Measurements from ENCODE around the gene CROCC. TPM values are rescaled to one million over a fixed set of nuclear protein-coding genes. Genes with fewer than 3 reads are reported as not detected.
"Not testable (repeated sequence)": the region's sequence is repeated elsewhere in the genome, so short reads cannot be mapped to it uniquely, and the experiment has no call there.

Gene CROCC
- total RNA-seq, 1 donor from 2014 or later: 51.5 TPM

- peak overlapping the region; percentile 78 for H3K4me3 Mint-ChIP-seq (ENCODE audit: low read depth)
- peak; percentile 90 for DNase-seq (ENCODE audit: low spot score, unreplicated experiment)
- TF ChIP-seq CTCF (IDR thresholded peaks at IDR 0.05; ENCODE audit: unreplicated experiment): no peak
- peaks cover 4% of the 10 kb centered on the region for H3K4me1 Mint-ChIP-seq (ENCODE audit: low read depth)
- H3K36me3 Mint-ChIP-seq (ENCODE audit: insufficient read depth): no peaks in the 10 kb centered on the region
- no peaks in the 10 kb centered on the region for H3K27me3 Mint-ChIP-seq
- no peaks in the 10 kb centered on the region for H3K9me3 Mint-ChIP-seq (ENCODE audit: low read depth)
- H3K27ac Mint-ChIP-seq: peak overlapping the region; percentile 78
Observed at GRCh38 chr1:16913833-16914662, 7.7 kb upstream of the CROCC start.

DNA sequence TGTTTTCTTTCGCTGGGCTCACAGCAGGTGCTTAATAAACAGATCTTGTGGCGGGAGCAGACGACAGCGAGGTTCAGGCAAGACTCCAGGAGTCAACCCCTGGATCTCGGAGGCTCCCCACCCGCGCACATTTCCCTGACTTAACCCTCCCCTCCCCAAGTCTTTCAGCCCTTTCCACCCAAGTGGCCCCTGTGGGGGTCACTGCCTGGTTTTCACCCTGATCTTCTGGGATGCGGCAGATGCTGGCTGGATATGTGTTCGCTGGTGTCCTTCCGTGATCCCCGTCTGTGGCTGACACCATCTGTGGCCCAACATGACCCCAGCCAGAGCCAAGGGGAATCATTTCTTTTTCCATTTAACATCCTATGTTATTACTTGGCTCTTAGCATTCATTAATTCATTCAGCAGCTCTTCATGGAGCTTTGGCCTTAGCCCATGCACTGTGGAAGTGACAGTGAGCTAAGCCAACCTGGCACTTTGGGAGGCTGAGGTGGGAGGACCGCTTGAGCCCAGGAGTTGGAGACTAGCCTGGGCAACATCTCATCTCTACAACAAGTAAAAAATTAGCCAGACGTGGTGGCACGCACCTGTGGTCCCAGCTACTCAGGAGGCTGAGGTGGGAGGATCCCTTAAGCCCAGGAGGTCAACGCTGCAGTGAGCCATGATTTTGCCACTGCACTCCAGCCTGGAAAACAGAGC is 6.7 kb upstream of the CROCC start:
- Mint-ChIP-seq H3K4me3 (ENCODE audit: low read depth) (peak overlapping the region; percentile 78), H3K27ac (peak overlapping the region; percentile 75)
- not testable (repeated sequence) for H3K36me3 Mint-ChIP-seq (ENCODE audit: insufficient read depth); H3K9me3 Mint-ChIP-seq (ENCODE audit: low read depth); DNase-seq (ENCODE audit: low spot score, unreplicated experiment); H3K27me3 Mint-ChIP-seq; H3K4me1 Mint-ChIP-seq (ENCODE audit: low read depth)

DNA sequence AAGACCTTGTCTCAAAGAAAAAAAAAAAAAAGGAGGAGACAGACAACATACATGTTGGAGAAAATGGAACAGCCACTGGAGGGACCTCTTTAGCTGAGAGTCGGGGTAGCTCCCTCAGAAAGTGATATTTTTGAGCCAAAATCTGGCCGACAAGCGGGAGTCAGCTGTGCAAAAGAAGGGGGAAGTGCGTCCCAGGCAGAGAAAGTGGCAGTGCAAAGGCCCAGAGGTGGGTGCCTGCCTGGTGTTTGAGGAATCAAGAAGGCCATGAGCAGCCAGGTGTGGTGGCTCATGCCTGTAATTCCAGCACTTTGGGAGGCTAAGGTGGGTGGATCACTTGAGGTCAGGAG is 6.1 kb upstream of the CROCC start:
- Mint-ChIP-seq H3K4me1 (ENCODE audit: low read depth) (peaks cover 4% of the 10 kb centered on the region), H3K27me3 (no peaks in the 10 kb centered on the region), H3K36me3 (ENCODE audit: insufficient read depth) (no peaks in the 10 kb centered on the region), H3K4me3 (ENCODE audit: low read depth) (peak overlapping the region; percentile 78), H3K9me3 (ENCODE audit: low read depth) (no peaks in the 10 kb centered on the region), H3K27ac (no peak overlapping the region)
- DNase-seq (ENCODE audit: low spot score, unreplicated experiment): no peak
- TF ChIP-seq CTCF (IDR thresholded peaks at IDR 0.05; ENCODE audit: unreplicated experiment): no peak

DNA sequence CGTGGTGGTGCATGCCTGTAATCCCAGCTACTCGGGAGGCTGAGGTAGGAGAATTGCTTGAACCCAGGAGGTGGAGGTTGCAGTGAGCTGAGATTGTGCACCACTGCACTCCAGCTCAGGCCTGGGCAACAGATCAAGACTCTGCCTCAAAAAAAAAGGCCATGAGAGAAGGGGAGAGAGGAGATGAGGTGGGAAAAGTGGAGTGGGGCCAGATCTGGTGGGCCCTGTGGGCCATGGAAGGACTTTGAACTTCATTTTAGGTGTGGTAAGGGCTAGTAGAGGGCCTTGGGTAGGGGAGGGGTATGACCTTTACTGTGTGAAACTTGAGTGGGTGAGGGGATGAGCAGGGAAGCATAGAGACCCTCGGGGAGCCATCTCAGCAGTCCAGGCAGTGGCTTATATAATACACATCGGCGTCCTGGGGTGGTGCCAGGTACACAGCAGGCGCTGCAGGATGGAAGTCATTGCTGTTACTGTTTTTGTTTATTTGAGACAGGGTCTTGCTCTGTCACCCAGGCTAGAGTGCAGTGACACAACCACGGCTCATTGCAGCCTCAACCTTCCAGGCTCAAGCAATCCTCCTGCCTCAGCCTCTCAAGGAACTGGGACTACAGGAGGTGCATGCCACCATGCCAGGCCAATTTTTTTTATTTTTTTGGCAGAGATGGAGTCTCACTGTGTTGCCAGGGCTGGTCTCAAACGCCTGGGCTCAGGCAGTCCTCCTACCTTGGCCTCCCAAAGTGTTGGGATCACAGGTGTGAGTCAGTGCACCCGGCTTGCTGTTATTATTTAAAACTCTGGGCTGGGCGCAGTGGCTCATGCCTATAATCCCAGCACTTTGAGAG is 5.5 kb upstream of the CROCC start:
- not testable (repeated sequence) for H3K4me1 Mint-ChIP-seq (ENCODE audit: low read depth); H3K4me3 Mint-ChIP-seq (ENCODE audit: low read depth); H3K27me3 Mint-ChIP-seq; DNase-seq (ENCODE audit: low spot score, unreplicated experiment); H3K9me3 Mint-ChIP-seq (ENCODE audit: low read depth); H3K36me3 Mint-ChIP-seq (ENCODE audit: insufficient read depth)
- peak overlapping the region; percentile 18 for H3K27ac Mint-ChIP-seq

DNA sequence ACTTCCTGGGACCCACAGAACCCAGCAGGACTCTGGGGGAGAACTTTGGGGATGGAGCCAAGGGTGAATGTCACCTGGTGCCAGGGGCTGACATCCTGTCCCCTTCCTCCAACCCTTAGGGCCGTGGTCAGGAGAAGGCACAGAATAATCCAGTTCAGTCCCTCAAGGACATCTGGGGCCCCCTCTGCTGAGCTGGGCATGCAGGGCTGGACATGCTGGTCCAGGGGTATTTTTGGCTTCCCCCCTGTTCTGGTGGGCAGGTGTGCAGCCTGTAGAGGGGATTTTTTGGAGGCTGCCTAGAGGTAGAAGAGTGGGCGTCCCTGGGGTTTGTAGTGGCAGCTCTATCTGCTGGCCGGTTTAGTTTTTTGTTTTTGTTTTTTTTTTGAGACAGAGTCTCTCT is 3.4 kb upstream of the CROCC start:
- no peak for TF ChIP-seq CTCF (IDR thresholded peaks at IDR 0.05; ENCODE audit: unreplicated experiment)
- no peaks in the 10 kb centered on the region for H3K36me3 Mint-ChIP-seq (ENCODE audit: insufficient read depth)
- no peaks in the 10 kb centered on the region for H3K27me3 Mint-ChIP-seq
- no peak overlapping the region for H3K4me3 Mint-ChIP-seq (ENCODE audit: low read depth)
- H3K27ac Mint-ChIP-seq: peak overlapping the region; percentile 49
- H3K9me3 Mint-ChIP-seq (ENCODE audit: low read depth): no peaks in the 10 kb centered on the region
- DNase-seq (ENCODE audit: low spot score, unreplicated experiment): no peak
- H3K4me1 Mint-ChIP-seq (ENCODE audit: low read depth): peaks cover 9% of the 10 kb centered on the region

- H3K4me3 Mint-ChIP-seq (ENCODE audit: low read depth); DNase-seq (ENCODE audit: low spot score, unreplicated experiment); H3K27me3 Mint-ChIP-seq; H3K4me1 Mint-ChIP-seq (ENCODE audit: low read depth); H3K36me3 Mint-ChIP-seq (ENCODE audit: insufficient read depth); H3K9me3 Mint-ChIP-seq (ENCODE audit: low read depth); H3K27ac Mint-ChIP-seq: not testable (repeated sequence)
Observed at GRCh38 chr1:16918936-16919665, 2.6 kb upstream of the CROCC start.
